IMR-90 (cell line): ENCODE results near the gene RCN2.

Experiments
- BHLHE40 ChIP-seq: fragments of 150-350 bp; IDR thresholded peaks from 2 replicates; pipeline ENCODE4 v1.6.1; 2016; ENCODE audit warnings: mild to moderate bottlenecking, low read depth, low read length
- POLR2A ChIP-seq: IDR thresholded peaks from 2 replicates; pipeline ENCODE4 v1.6.1; 2012; ENCODE audit warnings: mild to moderate bottlenecking, low read depth, low read length
- RCOR1 ChIP-seq: IDR thresholded peaks from 2 replicates; pipeline ENCODE4 v1.6.1; 2012; ENCODE audit warnings: mild to moderate bottlenecking, low read length, improper control_type of control experiment; ENCODE audit not compliant: insufficient replicate concordance
- RFX5 ChIP-seq: IDR thresholded peaks from 2 replicates; pipeline ENCODE4 v1.8.0; 2012; ENCODE audit warnings: low read depth, mild to moderate bottlenecking, low read length, moderate library complexity
- TF ChIP-seq, protein P1 (sequence below): conservative IDR thresholded peaks from 2 replicates; pipeline ENCODE4 v1.5.1; 2012; ENCODE audit warnings: mild to moderate bottlenecking, low read depth, low read length, improper control_type of control experiment
- TF ChIP-seq, protein P2 (sequence below): fragments of 150-350 bp; IDR thresholded peaks from 2 replicates; pipeline ENCODE4 v1.6.1; 2017; ENCODE audit warnings: mild to moderate bottlenecking, antibody characterized with exemption, low read length, low read depth

DNA sequence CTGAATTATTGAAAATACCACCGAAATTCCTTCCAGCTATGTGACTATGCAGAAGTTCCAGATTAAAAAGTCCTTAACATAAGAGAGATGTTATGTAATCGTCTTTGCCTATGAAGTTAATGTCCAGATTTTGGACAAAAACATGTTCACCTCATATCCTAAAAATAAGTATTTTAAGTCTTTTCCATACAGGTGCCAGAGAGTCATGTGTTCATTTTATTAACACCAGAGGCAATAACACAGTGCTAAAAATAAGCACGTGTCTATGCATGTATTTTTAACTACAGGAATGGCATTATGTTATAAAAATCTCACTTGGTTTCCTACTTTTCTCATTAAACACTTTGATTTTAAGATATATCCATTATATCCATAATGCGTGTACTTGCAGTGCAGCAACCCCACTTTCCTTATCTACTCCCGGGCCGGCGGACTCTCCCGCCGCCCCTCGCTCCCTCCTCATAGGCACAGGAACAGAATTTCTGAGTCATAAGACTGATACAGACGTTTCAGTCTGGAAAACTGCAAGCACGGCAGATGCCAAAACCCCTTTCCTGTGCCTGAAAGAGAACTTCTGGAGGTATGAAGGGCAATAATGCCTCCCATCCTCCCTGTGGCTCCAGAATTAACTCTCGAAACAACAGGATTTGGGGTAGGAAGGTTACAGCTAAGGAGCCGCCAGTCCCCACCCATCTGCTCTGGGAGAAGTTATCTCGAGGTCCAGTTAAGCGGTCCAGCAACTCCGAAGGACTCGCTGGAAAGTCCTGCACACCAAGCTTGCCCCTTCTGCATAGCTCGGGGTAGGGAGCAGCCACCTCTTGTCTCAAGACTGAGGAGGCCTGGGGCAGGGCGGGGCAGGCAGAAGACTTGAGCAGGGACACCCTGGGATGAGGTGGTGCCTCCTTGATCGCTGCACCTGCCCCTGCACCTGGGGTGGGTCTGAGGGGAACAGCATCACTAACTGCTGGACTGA lies 41.1 kb downstream of the RCN2 start:
- no peak for TF ChIP-seq POLR2A
- TF ChIP-seq, protein P1, sequence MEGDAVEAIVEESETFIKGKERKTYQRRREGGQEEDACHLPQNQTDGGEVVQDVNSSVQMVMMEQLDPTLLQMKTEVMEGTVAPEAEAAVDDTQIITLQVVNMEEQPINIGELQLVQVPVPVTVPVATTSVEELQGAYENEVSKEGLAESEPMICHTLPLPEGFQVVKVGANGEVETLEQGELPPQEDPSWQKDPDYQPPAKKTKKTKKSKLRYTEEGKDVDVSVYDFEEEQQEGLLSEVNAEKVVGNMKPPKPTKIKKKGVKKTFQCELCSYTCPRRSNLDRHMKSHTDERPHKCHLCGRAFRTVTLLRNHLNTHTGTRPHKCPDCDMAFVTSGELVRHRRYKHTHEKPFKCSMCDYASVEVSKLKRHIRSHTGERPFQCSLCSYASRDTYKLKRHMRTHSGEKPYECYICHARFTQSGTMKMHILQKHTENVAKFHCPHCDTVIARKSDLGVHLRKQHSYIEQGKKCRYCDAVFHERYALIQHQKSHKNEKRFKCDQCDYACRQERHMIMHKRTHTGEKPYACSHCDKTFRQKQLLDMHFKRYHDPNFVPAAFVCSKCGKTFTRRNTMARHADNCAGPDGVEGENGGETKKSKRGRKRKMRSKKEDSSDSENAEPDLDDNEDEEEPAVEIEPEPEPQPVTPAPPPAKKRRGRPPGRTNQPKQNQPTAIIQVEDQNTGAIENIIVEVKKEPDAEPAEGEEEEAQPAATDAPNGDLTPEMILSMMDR: no peak
- TF ChIP-seq, protein P2, sequence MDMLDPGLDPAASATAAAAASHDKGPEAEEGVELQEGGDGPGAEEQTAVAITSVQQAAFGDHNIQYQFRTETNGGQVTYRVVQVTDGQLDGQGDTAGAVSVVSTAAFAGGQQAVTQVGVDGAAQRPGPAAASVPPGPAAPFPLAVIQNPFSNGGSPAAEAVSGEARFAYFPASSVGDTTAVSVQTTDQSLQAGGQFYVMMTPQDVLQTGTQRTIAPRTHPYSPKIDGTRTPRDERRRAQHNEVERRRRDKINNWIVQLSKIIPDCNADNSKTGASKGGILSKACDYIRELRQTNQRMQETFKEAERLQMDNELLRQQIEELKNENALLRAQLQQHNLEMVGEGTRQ: 0 out of 2 replicates have a peak, but pooled peaks have one; percentile 9
- no peak for TF ChIP-seq RFX5
- no peak for TF ChIP-seq BHLHE40
- no peak for TF ChIP-seq RCOR1
